HepG2 (cell line): ENCODE data around the gene SPCS1. TPM values are rescaled to one million over a fixed set of nuclear protein-coding genes. Genes with fewer than 3 reads are reported as not detected.

ENCODE experiments used
- HBP1 ChIP-seq: IDR thresholded peaks from 2 replicates; pipeline ENCODE4 v1.6.1; 2016; ENCODE audit warnings: low read depth, control low read depth
- HOXD1 ChIP-seq: sonication (generic); formaldehyde crosslinking; IDR thresholded peaks from 2 replicates; pipeline ENCODE4 v1.5.0; 2020; ENCODE audit warnings: missing genetic modification reagents
- KDM6A ChIP-seq: IDR thresholded peaks from 2 replicates; pipeline ENCODE4 v1.6.1; 2016; ENCODE audit warnings: low read depth
- MAF1 ChIP-seq: sonication (generic); formaldehyde crosslinking; IDR thresholded peaks from 2 replicates; pipeline ENCODE4 v1.5.0; 2020; ENCODE audit warnings: missing genetic modification reagents, borderline replicate concordance
- MNT ChIP-seq: fragments of 450-650 bp; IDR thresholded peaks from 2 replicates; pipeline ENCODE4 v1.6.1; 2016
- NFE2L2 ChIP-seq: fragments of 150-350 bp; IDR thresholded peaks from 2 replicates; pipeline ENCODE4 v1.6.1; 2014; ENCODE audit warnings: low read length
- RAD51 ChIP-seq: fragments of 450-650 bp; IDR thresholded peaks from 2 replicates; pipeline ENCODE4 v1.6.1; 2016; ENCODE audit warnings: borderline replicate concordance
- REPIN1 ChIP-seq: sonication (generic); formaldehyde crosslinking; IDR thresholded peaks from 2 replicates; pipeline ENCODE4 v1.8.0; 2022; ENCODE audit warnings: missing genetic modification reagents, low read depth, mild to moderate bottlenecking, borderline replicate concordance
- SKI ChIP-seq: fragments of 450-650 bp; IDR thresholded peaks from one replicate; pipeline ENCODE4 v1.6.1; 2018; ENCODE audit warnings: mild to moderate bottlenecking; ENCODE audit not compliant: partially characterized antibody
- SNAPC2 ChIP-seq: sonication (generic); formaldehyde crosslinking; IDR thresholded peaks from 2 replicates; pipeline ENCODE4 v1.8.1; 2022; ENCODE audit warnings: mild to moderate bottlenecking, missing genetic modification reagents
- XRCC5 ChIP-seq: fragments of 200-400 bp; formaldehyde crosslinking; optimal IDR thresholded peaks from 2 replicates; pipeline ENCODE3; 2017; ENCODE audit warnings: mild to moderate bottlenecking, low read length
- ZKSCAN1 ChIP-seq: fragments of 150-350 bp; IDR thresholded peaks from 2 replicates; pipeline ENCODE4 v1.6.1; 2014; ENCODE audit warnings: low read length
- ZNF660 ChIP-seq: sonication (generic); formaldehyde crosslinking; IDR thresholded peaks from 2 replicates; pipeline ENCODE4 v1.5.1; 2020; ENCODE audit warnings: mild to moderate bottlenecking, low read depth, missing genetic modification reagents, borderline replicate concordance
- ZNF674 ChIP-seq: sonication (generic); formaldehyde crosslinking; IDR thresholded peaks from 2 replicates; pipeline ENCODE4 v1.5.0; 2020; ENCODE audit warnings: low read depth, mild to moderate bottlenecking, missing genetic modification reagents
- ZNF768 ChIP-seq: sonication (generic); formaldehyde crosslinking; IDR thresholded peaks from 2 replicates; pipeline ENCODE4 v1.4.0; 2020; ENCODE audit warnings: missing genetic modification reagents
- polyA plus RNA-seq, 8 experiments: library from polyadenylated mRNA; depleted of rRNA in 3 of 8; stranded (reverse) in 7 of 8; unstranded in 1 of 8; fragments of >200 nt; fragmentation: Illumina TruSeq in 4 of 8; extraction: Trizol in 4 of 8; gene quantifications; 2 replicates each; pipeline versions ENCODE4 v1.2.1 to v1.2.3, GENCODE V29; 2011 to 2016; ENCODE audit warnings: low read depth in 4 of 8, missing spikeins in 1 of 8, mixed read lengths in 1 of 8; ENCODE audit not compliant: insufficient read depth in 1 of 8
- total RNA-seq, 5 experiments: library from RNA; depleted of rRNA; stranded (reverse); fragments of >200 nt; fragmentation: Illumina TruSeq; extraction: Trizol; gene quantifications; 2 replicates each; pipeline ENCODE4 v1.2.3, GENCODE V29; 2016; ENCODE audit warnings: low read depth in 1 of 5
- TF ChIP-seq, protein P1 (sequence below): sonication (generic); formaldehyde crosslinking; IDR thresholded peaks from 2 replicates; pipeline ENCODE4 v1.5.0; 2020; ENCODE audit warnings: mild to moderate bottlenecking, missing genetic modification reagents, moderate library complexity
- TF ChIP-seq, protein P2 (sequence below): sonication (generic); formaldehyde crosslinking; IDR thresholded peaks from 2 replicates; pipeline ENCODE4 v1.5.0; 2020; ENCODE audit warnings: mild to moderate bottlenecking, missing genetic modification reagents, borderline replicate concordance

Gene SPCS1
- total and polyA plus RNA-seq, 2 of the 13 experiments (the other 11 are each of a cell fraction or from before 2014, with no cell fraction given), result 84.6 to 120 TPM

- TF ChIP-seq, protein P1, sequence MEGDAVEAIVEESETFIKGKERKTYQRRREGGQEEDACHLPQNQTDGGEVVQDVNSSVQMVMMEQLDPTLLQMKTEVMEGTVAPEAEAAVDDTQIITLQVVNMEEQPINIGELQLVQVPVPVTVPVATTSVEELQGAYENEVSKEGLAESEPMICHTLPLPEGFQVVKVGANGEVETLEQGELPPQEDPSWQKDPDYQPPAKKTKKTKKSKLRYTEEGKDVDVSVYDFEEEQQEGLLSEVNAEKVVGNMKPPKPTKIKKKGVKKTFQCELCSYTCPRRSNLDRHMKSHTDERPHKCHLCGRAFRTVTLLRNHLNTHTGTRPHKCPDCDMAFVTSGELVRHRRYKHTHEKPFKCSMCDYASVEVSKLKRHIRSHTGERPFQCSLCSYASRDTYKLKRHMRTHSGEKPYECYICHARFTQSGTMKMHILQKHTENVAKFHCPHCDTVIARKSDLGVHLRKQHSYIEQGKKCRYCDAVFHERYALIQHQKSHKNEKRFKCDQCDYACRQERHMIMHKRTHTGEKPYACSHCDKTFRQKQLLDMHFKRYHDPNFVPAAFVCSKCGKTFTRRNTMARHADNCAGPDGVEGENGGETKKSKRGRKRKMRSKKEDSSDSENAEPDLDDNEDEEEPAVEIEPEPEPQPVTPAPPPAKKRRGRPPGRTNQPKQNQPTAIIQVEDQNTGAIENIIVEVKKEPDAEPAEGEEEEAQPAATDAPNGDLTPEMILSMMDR (CRISPR knock-in tag), result no peak
- TF ChIP-seq HBP1 (CRISPR knock-in tag) (peak; percentile 83), SNAPC2 (no peak; the same call in 1 of the 2 replicates), REPIN1 (peak; percentile 75; the same call in 1 of the 2 replicates), ZNF768 (no peak), SKI (peak; percentile 92), ZKSCAN1 (no peak), KDM6A (CRISPR knock-in tag) (peak; percentile 63), MNT (peak; percentile 94), HOXD1 (CRISPR knock-in tag) (no peak; the same call in 1 of the 2 replicates), XRCC5 (no peak), NFE2L2 (no peak), ZNF674 (CRISPR knock-in tag) (no peak), MAF1 (CRISPR knock-in tag) (no peak), RAD51 (no peak), ZNF660 (CRISPR knock-in tag) (no peak)
- TF ChIP-seq, protein P2, sequence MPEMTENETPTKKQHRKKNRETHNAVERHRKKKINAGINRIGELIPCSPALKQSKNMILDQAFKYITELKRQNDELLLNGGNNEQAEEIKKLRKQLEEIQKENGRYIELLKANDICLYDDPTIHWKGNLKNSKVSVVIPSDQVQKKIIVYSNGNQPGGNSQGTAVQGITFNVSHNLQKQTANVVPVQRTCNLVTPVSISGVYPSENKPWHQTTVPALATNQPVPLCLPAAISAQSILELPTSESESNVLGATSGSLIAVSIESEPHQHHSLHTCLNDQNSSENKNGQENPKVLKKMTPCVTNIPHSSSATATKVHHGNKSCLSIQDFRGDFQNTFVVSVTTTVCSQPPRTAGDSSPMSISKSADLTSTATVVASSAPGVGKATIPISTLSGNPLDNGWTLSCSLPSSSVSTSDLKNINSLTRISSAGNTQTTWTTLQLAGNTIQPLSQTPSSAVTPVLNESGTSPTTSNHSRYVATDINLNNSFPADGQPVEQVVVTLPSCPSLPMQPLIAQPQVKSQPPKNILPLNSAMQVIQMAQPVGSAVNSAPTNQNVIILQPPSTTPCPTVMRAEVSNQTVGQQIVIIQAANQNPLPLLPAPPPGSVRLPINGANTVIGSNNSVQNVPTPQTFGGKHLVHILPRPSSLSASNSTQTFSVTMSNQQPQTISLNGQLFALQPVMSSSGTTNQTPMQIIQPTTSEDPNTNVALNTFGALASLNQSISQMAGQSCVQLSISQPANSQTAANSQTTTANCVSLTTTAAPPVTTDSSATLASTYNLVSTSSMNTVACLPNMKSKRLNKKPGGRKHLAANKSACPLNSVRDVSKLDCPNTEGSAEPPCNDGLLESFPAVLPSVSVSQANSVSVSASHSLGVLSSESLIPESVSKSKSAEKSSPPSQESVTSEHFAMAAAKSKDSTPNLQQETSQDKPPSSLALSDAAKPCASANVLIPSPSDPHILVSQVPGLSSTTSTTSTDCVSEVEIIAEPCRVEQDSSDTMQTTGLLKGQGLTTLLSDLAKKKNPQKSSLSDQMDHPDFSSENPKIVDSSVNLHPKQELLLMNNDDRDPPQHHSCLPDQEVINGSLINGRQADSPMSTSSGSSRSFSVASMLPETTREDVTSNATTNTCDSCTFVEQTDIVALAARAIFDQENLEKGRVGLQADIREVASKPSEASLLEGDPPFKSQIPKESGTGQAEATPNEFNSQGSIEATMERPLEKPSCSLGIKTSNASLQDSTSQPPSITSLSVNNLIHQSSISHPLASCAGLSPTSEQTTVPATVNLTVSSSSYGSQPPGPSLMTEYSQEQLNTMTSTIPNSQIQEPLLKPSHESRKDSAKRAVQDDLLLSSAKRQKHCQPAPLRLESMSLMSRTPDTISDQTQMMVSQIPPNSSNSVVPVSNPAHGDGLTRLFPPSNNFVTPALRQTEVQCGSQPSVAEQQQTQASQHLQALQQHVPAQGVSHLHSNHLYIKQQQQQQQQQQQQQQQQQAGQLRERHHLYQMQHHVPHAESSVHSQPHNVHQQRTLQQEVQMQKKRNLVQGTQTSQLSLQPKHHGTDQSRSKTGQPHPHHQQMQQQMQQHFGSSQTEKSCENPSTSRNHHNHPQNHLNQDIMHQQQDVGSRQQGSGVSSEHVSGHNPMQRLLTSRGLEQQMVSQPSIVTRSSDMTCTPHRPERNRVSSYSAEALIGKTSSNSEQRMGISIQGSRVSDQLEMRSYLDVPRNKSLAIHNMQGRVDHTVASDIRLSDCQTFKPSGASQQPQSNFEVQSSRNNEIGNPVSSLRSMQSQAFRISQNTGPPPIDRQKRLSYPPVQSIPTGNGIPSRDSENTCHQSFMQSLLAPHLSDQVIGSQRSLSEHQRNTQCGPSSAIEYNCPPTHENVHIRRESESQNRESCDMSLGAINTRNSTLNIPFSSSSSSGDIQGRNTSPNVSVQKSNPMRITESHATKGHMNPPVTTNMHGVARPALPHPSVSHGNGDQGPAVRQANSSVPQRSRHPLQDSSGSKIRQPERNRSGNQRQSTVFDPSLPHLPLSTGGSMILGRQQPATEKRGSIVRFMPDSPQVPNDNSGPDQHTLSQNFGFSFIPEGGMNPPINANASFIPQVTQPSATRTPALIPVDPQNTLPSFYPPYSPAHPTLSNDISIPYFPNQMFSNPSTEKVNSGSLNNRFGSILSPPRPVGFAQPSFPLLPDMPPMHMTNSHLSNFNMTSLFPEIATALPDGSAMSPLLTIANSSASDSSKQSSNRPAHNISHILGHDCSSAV, result no peak
Observed at GRCh38 chr3:52704611-52705437, 1.1 kb upstream of the SPCS1 start (continued).
